Nephron progenitor cell (in vitro differentiated cells): ENCODE results near the gene IFT27.

Experiments used
- DNase-seq: peaks from one replicate; pipeline ENCODE4 v3.0.0; 2021
- H3K27ac Mint-ChIP-seq: 2 replicates; pipeline ENCODE4 v1.8.0; 2021; ENCODE audit warnings: mild to moderate bottlenecking, moderate library complexity, mixed read lengths
- H3K27me3 Mint-ChIP-seq: 2 replicates; pipeline ENCODE4 v1.8.0; 2021; ENCODE audit warnings: mild to moderate bottlenecking, low read depth, mixed read lengths; ENCODE audit not compliant: poor library complexity
- H3K36me3 Mint-ChIP-seq: 2 replicates; pipeline ENCODE4 v1.8.0; 2021; ENCODE audit warnings: low read depth, mixed read lengths
- H3K4me1 Mint-ChIP-seq: 2 replicates; pipeline ENCODE4 v1.8.0; 2021; ENCODE audit warnings: mixed read lengths
- H3K4me3 Mint-ChIP-seq: 2 replicates; pipeline ENCODE4 v1.8.0; 2021; ENCODE audit warnings: mild to moderate bottlenecking, moderate library complexity, mixed read lengths
- H3K9me3 Mint-ChIP-seq: 2 replicates; pipeline ENCODE4 v1.8.0; 2021; ENCODE audit warnings: mild to moderate bottlenecking, moderate library complexity, mixed read lengths
- TF ChIP-seq, protein P1 (sequence below): fragments of 200-600 bp; sonication (generic); IDR thresholded peaks from 2 replicates; pipeline ENCODE4 v1.5.0; 2021; ENCODE audit warnings: antibody characterized with exemption

The IFT27 gene

DNA sequence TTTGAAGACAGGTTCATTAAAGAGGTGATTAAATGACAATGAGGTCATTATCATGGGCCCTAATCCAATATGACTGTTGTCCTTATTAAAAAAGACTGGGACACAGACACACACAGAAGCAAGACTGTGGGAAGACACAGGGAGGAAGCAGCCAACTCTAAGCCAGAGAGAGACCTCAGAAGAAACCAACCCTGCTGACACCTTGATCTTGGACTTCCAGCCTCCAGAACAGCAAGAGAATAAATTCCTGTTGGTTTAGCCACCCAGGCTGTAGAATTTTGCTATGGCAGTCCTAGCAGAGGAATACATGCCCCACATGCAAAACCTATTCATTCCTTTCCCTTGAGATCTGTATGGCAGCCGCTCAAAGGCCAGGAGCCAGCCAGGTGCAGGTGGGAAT is 36.7 kb downstream of the IFT27 start:
- Mint-ChIP-seq H3K27ac (no peak overlapping the region), H3K27me3 (peaks cover 52% of the 10 kb centered on the region), H3K9me3 (peaks cover 3% of the 10 kb centered on the region), H3K4me1 (peaks cover 7% of the 10 kb centered on the region), H3K4me3 (no peak overlapping the region), H3K36me3 (no peaks in the 10 kb centered on the region)
- TF ChIP-seq, protein P1, sequence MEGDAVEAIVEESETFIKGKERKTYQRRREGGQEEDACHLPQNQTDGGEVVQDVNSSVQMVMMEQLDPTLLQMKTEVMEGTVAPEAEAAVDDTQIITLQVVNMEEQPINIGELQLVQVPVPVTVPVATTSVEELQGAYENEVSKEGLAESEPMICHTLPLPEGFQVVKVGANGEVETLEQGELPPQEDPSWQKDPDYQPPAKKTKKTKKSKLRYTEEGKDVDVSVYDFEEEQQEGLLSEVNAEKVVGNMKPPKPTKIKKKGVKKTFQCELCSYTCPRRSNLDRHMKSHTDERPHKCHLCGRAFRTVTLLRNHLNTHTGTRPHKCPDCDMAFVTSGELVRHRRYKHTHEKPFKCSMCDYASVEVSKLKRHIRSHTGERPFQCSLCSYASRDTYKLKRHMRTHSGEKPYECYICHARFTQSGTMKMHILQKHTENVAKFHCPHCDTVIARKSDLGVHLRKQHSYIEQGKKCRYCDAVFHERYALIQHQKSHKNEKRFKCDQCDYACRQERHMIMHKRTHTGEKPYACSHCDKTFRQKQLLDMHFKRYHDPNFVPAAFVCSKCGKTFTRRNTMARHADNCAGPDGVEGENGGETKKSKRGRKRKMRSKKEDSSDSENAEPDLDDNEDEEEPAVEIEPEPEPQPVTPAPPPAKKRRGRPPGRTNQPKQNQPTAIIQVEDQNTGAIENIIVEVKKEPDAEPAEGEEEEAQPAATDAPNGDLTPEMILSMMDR: no peak
- DNase-seq: no peak

DNA sequence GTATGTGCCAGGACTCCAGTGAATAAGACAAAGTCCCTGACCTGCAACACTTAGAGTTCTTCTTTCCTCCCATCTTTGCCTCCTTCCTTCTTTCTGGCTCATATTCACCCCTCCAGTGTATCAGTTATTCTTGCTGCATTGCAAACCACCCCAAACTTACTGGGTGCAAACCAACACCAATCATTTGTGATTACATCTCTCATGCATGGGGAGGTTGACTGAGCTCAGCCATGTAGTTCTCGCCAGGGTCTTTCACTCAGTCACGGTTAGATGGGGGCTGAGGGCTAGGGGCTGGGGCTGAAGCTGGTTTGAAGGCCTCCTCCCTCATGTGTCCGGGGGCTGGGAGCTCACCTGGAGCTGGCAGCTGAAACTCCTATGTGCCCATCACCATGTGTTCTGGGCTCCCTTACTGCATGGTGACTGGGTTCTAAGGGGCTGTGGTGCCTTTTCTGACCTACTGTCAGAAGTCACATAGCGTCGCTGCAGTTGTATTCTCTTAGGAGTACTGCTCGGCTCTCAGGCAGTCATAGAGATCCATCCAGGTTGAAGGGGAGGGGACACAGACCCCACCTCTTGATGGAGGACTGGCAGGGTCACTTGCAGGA is 37.4 kb downstream of the IFT27 start:
- Mint-ChIP-seq H3K4me3 (no peak overlapping the region), H3K9me3 (peaks cover 3% of the 10 kb centered on the region), H3K4me1 (peaks cover 10% of the 10 kb centered on the region), H3K27me3 (peaks cover 57% of the 10 kb centered on the region), H3K36me3 (no peaks in the 10 kb centered on the region), H3K27ac (no peak overlapping the region)
- DNase-seq: no peak
- TF ChIP-seq, protein P1: no peak

DNA sequence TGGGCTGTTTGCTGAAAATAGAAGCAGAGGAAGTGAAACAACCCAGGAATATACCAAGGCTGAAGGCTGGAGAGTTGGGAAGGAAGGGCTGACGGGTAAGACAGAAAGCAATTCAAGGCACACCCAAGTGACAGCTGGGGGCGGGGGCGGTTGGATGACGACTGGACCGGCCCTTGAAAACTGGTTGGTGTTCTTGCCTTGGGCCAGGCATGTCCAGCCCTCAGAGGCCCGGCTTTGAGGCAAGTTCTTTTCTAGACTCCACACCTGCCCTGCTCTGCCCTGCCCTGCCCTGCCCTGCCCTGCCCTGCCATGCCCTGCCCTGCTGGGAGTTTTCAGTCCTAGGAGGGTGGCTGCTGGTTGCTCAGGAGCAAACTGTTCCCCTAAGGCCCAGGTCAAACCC is 38.1 kb downstream of the IFT27 start:
- Mint-ChIP-seq H3K27me3 (peaks cover 59% of the 10 kb centered on the region), H3K4me3 (no peak overlapping the region), H3K36me3 (no peaks in the 10 kb centered on the region), H3K9me3 (peaks cover 3% of the 10 kb centered on the region), H3K4me1 (peaks cover 5% of the 10 kb centered on the region), H3K27ac (no peak overlapping the region)
- TF ChIP-seq, protein P1: no peak
- DNase-seq: no peak

DNA sequence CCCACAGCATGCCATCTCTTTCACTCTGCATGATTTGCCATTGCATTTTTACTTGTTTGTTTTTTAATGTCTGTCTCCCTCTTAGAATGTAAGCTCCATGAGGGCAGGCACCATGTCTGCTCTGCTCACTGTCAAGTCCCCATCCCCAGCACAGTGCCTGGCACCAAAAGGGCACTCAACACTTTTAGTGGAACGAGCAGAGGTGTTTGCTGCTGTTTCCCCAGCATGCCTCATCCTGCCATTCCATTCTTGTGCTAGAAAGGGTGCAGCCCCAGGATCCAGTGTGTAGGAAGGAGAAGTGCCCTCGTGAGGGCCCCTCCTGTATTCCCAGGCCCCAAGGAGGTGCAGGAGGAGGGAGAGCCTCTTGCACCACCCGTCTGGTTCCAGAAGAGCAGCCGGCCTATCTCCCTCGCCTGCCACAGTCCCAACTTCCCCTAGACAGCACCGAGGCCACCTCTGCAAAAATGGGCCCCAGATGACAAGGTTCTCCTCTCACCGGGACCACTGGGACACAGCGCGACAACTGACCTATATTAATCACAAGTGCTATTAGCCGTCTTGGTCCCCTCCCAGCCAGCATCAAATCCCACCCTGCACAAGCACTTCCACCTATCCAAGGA is 39.1 kb downstream of the IFT27 start:
- DNase-seq: no peak
- Mint-ChIP-seq H3K36me3 (no peaks in the 10 kb centered on the region), H3K4me1 (peaks cover 5% of the 10 kb centered on the region), H3K27me3 (peaks cover 61% of the 10 kb centered on the region), H3K4me3 (no peak overlapping the region), H3K27ac (no peak overlapping the region), H3K9me3 (peaks cover 3% of the 10 kb centered on the region)
- TF ChIP-seq, protein P1: no peak

DNA sequence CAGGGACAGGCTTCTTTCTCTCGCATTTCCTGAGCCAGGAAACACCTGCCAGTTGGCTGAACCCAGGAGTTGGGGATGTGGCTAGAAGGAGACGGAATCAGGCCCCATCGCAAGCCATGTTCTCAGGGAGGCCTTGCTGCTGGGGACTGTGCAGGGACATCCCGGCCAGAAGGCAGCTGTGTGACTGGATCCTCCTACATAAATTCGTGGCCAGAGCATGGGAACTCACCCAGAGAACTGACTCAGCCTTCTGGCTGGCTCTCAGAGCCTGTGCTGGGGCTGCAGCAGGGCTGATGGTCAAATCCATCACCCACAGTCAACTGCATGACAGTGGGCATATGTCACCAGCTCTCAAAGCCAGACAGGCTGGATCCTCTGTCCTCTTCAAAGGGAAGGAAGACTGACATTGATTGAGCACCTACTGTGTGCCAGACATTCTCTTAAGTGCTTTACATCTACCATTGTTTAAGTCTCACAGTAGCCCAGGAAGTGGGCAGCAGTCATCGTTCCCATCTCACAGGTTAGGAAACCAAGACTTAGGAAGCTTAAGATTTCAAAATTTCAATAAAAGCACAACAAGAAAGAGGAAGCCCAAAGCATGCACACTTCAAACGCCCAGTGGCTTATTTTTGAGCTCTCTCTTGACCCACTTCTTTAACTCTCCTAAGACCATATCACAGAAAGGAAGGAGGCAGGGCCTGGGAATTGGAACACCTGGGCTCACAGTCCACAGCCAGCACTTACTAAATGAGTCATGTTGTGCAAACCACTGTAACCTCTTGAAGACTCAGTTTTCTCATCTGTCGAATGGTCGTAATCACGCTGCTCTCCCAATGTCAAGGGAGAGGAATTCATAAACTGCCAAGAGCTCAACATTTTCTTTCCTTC is 41.5 kb downstream of the IFT27 start:
- peaks cover 5% of the 10 kb centered on the region for H3K4me1 Mint-ChIP-seq
- TF ChIP-seq, protein P1: no peak
- no peaks in the 10 kb centered on the region for H3K9me3 Mint-ChIP-seq
- H3K27ac Mint-ChIP-seq: no peak overlapping the region
- H3K27me3 Mint-ChIP-seq: peaks cover 52% of the 10 kb centered on the region
- H3K36me3 Mint-ChIP-seq: no peaks in the 10 kb centered on the region
- H3K4me3 Mint-ChIP-seq: no peak overlapping the region
- DNase-seq: peak; percentile 8
